Frontal cortex (tissue), 4 donors: ENCODE measurements around the gene CNNM1. TPM values are rescaled to one million over a fixed set of nuclear protein-coding genes. Genes with fewer than 3 reads are reported as not detected.

ENCODE experiments used
- DNase-seq, 2 donors: peaks; one replicate each; pipeline ENCODE4 v3.0.0; 2012; ENCODE audit warnings: low spot score in 2 of 2
- FAIRE-seq: peaks from 2 replicates; lab custom pipeline; 2012; peaks lifted over from hg19 to GRCh38; lab: Jason Lieb, UNC
- total RNA-seq: library from RNA; depleted of rRNA; stranded (reverse); fragments of >200 nt; gene quantifications from one replicate; pipeline ENCODE4 v1.2.3, GENCODE V29; 2014
- donor health status: control.
- donor health status: control.
- donor health status: control.

CNNM1 gene
- total RNA-seq, 1 donor from 2014 or later: 2.4 TPM

GRCh38 chr10:99410146-99410545 is 81.0 kb downstream of the CNNM1 start:
- FAIRE-seq (no peak), DNase-seq (no peak)

- FAIRE-seq (no peak), DNase-seq (no peak)
These were observed 81.7 kb downstream of the CNNM1 start for GRCh38 chr10:99410876-99411275.

- DNase-seq: no peak
- no peak for FAIRE-seq
These were observed 82.4 kb downstream of the CNNM1 start for GRCh38 chr10:99411546-99411945.

GRCh38 chr10:99412099-99412498 is 82.9 kb downstream of the CNNM1 start:
- no peak for FAIRE-seq
- DNase-seq: no peak

- no peak for DNase-seq
- FAIRE-seq: no peak
These were observed 89.9 kb downstream of the CNNM1 start for GRCh38 chr10:99418910-99419624.

GRCh38 chr10:99419688-99420087 is 90.5 kb downstream of the CNNM1 start:
- DNase-seq: no peak
- FAIRE-seq: no peak

- no peak for FAIRE-seq
These were observed 92.1 kb downstream of the CNNM1 start for GRCh38 chr10:99421233-99421739.

GRCh38 chr10:99422529-99423096 is 93.5 kb downstream of the CNNM1 start:
- DNase-seq: no peak
- FAIRE-seq: no peak

More at GRCh38 chr10:99421233-99421739, 92.1 kb downstream of the CNNM1 start:
- DNase-seq: no peak

GRCh38 chr10:99424656-99425055 is 95.5 kb downstream of the CNNM1 start:
- no peak for FAIRE-seq
- no peak for DNase-seq

- no peak for DNase-seq
- no peak for FAIRE-seq
These were observed 96.0 kb downstream of the CNNM1 start for GRCh38 chr10:99425204-99425603.

GRCh38 chr10:99426689-99427088 is 97.5 kb downstream of the CNNM1 start:
- FAIRE-seq: no peak
- DNase-seq: no peak

GRCh38 chr10:99427566-99428190 is 98.5 kb downstream of the CNNM1 start:
- DNase-seq (no peak), FAIRE-seq (no peak)

- FAIRE-seq (no peak), DNase-seq (no peak)
These were observed 100.5 kb downstream of the CNNM1 start for GRCh38 chr10:99429517-99430095.

GRCh38 chr10:99430116-99430450 is 100.9 kb downstream of the CNNM1 start:
- DNase-seq (peak in 1 of 2 donors; percentile 15), FAIRE-seq (no peak)

GRCh38 chr10:99430451-99431189 is 101.5 kb downstream of the CNNM1 start, which contains the start of gene GOT1:
TSS of gene GOT1 (minus strand) at chr10:99430624. CDS start at chr10:99430565, 59 bp downstream.
- DNase-seq (peak; percentile 84 to 94), FAIRE-seq (peak; percentile 97)

GRCh38 chr10:99431190-99431760 is 102.1 kb downstream of the CNNM1 start:
- FAIRE-seq: no peak
- peak in 1 of 2 donors; percentile 21 for DNase-seq

- no peak for DNase-seq
- FAIRE-seq: no peak
These were observed 102.9 kb downstream of the CNNM1 start for GRCh38 chr10:99432047-99432446.

GRCh38 chr10:99432881-99433280 is 103.7 kb downstream of the CNNM1 start:
- no peak for DNase-seq
- no peak for FAIRE-seq

GRCh38 chr10:99433378-99434020 is 104.3 kb downstream of the CNNM1 start:
- DNase-seq (no peak), FAIRE-seq (no peak)
